Naive B cell (primary cell): ENCODE results near the gene SNAI3. TPM values are rescaled to one million over a fixed set of nuclear protein-coding genes. Genes with fewer than 3 reads are reported as not detected.

Source experiments
- ATAC-seq, 2 donors: fragments of 150-1000 bp; cut with Tn5 transposase; 2 replicates each; pipeline ENCODE4 v1.10.0; 2021; ENCODE audit warnings: low read depth in 2 of 2, mild to moderate bottlenecking in 2 of 2, moderate library complexity in 2 of 2
- DNase-seq: peaks from one replicate; pipeline ENCODE4 v3.0.0; 2022
- H3K27ac Mint-ChIP-seq, 6 donors: one replicate each; pipeline ENCODE4 v1.8.0; 2020 to 2022; ENCODE audit warnings: mild to moderate bottlenecking in 6 of 6, mixed read lengths in 6 of 6, moderate library complexity in 5 of 6, inconsistent platforms in 2 of 6
- H3K27me3 Mint-ChIP-seq, 3 donors: one replicate each; pipeline ENCODE4 v1.8.0; 2021 to 2022; ENCODE audit warnings: mixed read lengths in 3 of 3, mild to moderate bottlenecking in 1 of 3
- H3K36me3 Mint-ChIP-seq, 2 donors: one replicate each; pipeline ENCODE4 v1.8.0; 2020 to 2022; ENCODE audit warnings: mixed read lengths in 2 of 2, inconsistent platforms in 1 of 2, mild to moderate bottlenecking in 1 of 2
- H3K4me1 Mint-ChIP-seq, 3 donors: one replicate each; pipeline ENCODE4 v1.8.0; 2020 to 2022; ENCODE audit warnings: mixed read lengths in 3 of 3, inconsistent platforms in 1 of 3, mild to moderate bottlenecking in 1 of 3, moderate library complexity in 1 of 3
- H3K4me3 Mint-ChIP-seq, 8 donors: one replicate each; pipeline ENCODE4 v1.8.0; 2020 to 2022; ENCODE audit warnings: mild to moderate bottlenecking in 8 of 8, mixed read lengths in 8 of 8, moderate library complexity in 8 of 8, inconsistent platforms in 2 of 8
- H3K9me3 Mint-ChIP-seq, 7 donors: one replicate each; pipeline ENCODE4 v1.8.0; 2020 to 2022; ENCODE audit warnings: mixed read lengths in 7 of 7, mild to moderate bottlenecking in 5 of 7, inconsistent platforms in 2 of 7, moderate library complexity in 1 of 7
- polyA plus RNA-seq, 6 donors: library from polyadenylated mRNA; unstranded; fragments of 300-500 nt; fragmentation: Illumina TruSeq; gene quantifications; one replicate each; pipeline ENCODE4 v1.2.3, GENCODE V29; 2021; ENCODE audit warnings: low read depth in 6 of 6

Gene SNAI3
- polyA plus RNA-seq, 6 donors from 2014 or later, result 1.4 to 9.0 (median 5.9) TPM

GRCh38 chr16:88638323-88639230 is 47.7 kb downstream of the SNAI3 start, which contains the start of gene IL17C:
Gene IL17C (plus strand): TSS chr16:88638572. CDS start chr16:88638642, 70 bp downstream.
- no peaks in the 10 kb centered on the region for H3K27me3 Mint-ChIP-seq
- no peaks in the 10 kb centered on the region for H3K9me3 Mint-ChIP-seq
- peaks cover 48 to 70% (median 60%) of the 10 kb centered on the region in 3 donors for H3K4me1 Mint-ChIP-seq
- H3K4me3 Mint-ChIP-seq, result peak within 1 kb of the TSS; percentile 62 to 86 (median 77)
- DNase-seq (peak; percentile 54), ATAC-seq (peak; percentile 6 to 12)
- peak within 1 kb of the TSS; percentile 48 to 91 (median 65) for H3K27ac Mint-ChIP-seq
- no peaks in the 10 kb centered on the region for H3K36me3 Mint-ChIP-seq

- DNase-seq, result no peak
- no peaks in the 10 kb centered on the region for H3K27me3 Mint-ChIP-seq
- peak overlapping the region in 6 of 8 donors; percentile 60 to 87 (median 83) for H3K4me3 Mint-ChIP-seq
- peak overlapping the region in 4 of 6 donors; percentile 34 to 74 (median 68) for H3K27ac Mint-ChIP-seq
- no peaks in the 10 kb centered on the region for H3K9me3 Mint-ChIP-seq
- no peaks in the 10 kb centered on the region for H3K36me3 Mint-ChIP-seq
- peaks cover 43 to 73% (median 62%) of the 10 kb centered on the region in 3 donors for H3K4me1 Mint-ChIP-seq
- no peak for ATAC-seq
Observed at GRCh38 chr16:88636488-88637265, 49.6 kb downstream of the SNAI3 start.

GRCh38 chr16:88635671-88636319 is 50.5 kb downstream of the SNAI3 start:
- H3K27me3 Mint-ChIP-seq, result no peaks in the 10 kb centered on the region
- H3K4me1 Mint-ChIP-seq, result peaks cover 43 to 64% (median 53%) of the 10 kb centered on the region in 3 donors
- peak overlapping the region; percentile 21 to 88 (median 74) for H3K27ac Mint-ChIP-seq
- H3K36me3 Mint-ChIP-seq, result no peaks in the 10 kb centered on the region
- H3K4me3 Mint-ChIP-seq, result peak overlapping the region; percentile 73 to 88 (median 83)
- H3K9me3 Mint-ChIP-seq, result no peaks in the 10 kb centered on the region
- DNase-seq, result no peak
- no peak for ATAC-seq

GRCh38 chr16:88634994-88635670 is 51.2 kb downstream of the SNAI3 start:
- Mint-ChIP-seq H3K27me3 (no peaks in the 10 kb centered on the region), H3K4me1 (peaks cover 37 to 57% (median 47%) of the 10 kb centered on the region in 3 donors), H3K4me3 (peak overlapping the region; percentile 83 to 91 (median 86)), H3K27ac (peak overlapping the region in 5 of 6 donors; percentile 85 to 90 (median 85)), H3K9me3 (no peaks in the 10 kb centered on the region), H3K36me3 (no peaks in the 10 kb centered on the region)
- DNase-seq (no peak), ATAC-seq (no peak)

- peaks cover 32 to 54% (median 44%) of the 10 kb centered on the region in 3 donors for H3K4me1 Mint-ChIP-seq
- H3K27ac Mint-ChIP-seq, result peak overlapping the region; percentile 58 to 96 (median 86)
- no peaks in the 10 kb centered on the region for H3K9me3 Mint-ChIP-seq
- peak; percentile 58 for DNase-seq
- peak overlapping the region; percentile 83 to 91 (median 86) for H3K4me3 Mint-ChIP-seq
- H3K27me3 Mint-ChIP-seq, result no peaks in the 10 kb centered on the region
- peak; percentile 57 to 58 for ATAC-seq
- no peaks in the 10 kb centered on the region for H3K36me3 Mint-ChIP-seq
Observed at GRCh38 chr16:88634141-88634993, 51.9 kb downstream of the SNAI3 start.

GRCh38 chr16:88633684-88634140 is 52.6 kb downstream of the SNAI3 start:
- no peaks in the 10 kb centered on the region for H3K36me3 Mint-ChIP-seq
- peak; percentile 85 for DNase-seq
- peak overlapping the region; percentile 81 to 96 (median 86) for H3K27ac Mint-ChIP-seq
- ATAC-seq, result peak; percentile 48 to 52
- peaks cover 29 to 49% (median 42%) of the 10 kb centered on the region in 3 donors for H3K4me1 Mint-ChIP-seq
- H3K9me3 Mint-ChIP-seq, result no peaks in the 10 kb centered on the region
- no peaks in the 10 kb centered on the region for H3K27me3 Mint-ChIP-seq
- peak overlapping the region; percentile 83 to 91 (median 86) for H3K4me3 Mint-ChIP-seq

GRCh38 chr16:88632587-88632930 is 53.7 kb downstream of the SNAI3 start:
- H3K9me3 Mint-ChIP-seq, result no peaks in the 10 kb centered on the region
- peak overlapping the region in 5 of 8 donors; percentile 32 to 89 (median 57) for H3K4me3 Mint-ChIP-seq
- ATAC-seq (no peak), DNase-seq (no peak)
- H3K36me3 Mint-ChIP-seq, result no peaks in the 10 kb centered on the region
- peaks cover 19 to 42% (median 30%) of the 10 kb centered on the region in 3 donors for H3K4me1 Mint-ChIP-seq
- no peaks in the 10 kb centered on the region for H3K27me3 Mint-ChIP-seq
- peak overlapping the region in 4 of 6 donors; percentile 10 to 96 (median 80) for H3K27ac Mint-ChIP-seq

- peak overlapping the region in 4 of 6 donors; percentile 10 to 96 (median 80) for H3K27ac Mint-ChIP-seq
- no peaks in the 10 kb centered on the region for H3K36me3 Mint-ChIP-seq
- no peaks in the 10 kb centered on the region for H3K9me3 Mint-ChIP-seq
- DNase-seq (no peak), ATAC-seq (no peak)
- H3K4me1 Mint-ChIP-seq, result peaks cover 15 to 39% (median 25%) of the 10 kb centered on the region in 3 donors
- H3K27me3 Mint-ChIP-seq, result no peaks in the 10 kb centered on the region
- H3K4me3 Mint-ChIP-seq, result peak overlapping the region in 4 of 8 donors; percentile 32 to 89 (median 52)
Observed at GRCh38 chr16:88631920-88632586, 54.3 kb downstream of the SNAI3 start.

GRCh38 chr16:88631384-88631783 is 54.9 kb downstream of the SNAI3 start:
- ATAC-seq (no peak), DNase-seq (no peak)
- no peaks in the 10 kb centered on the region for H3K36me3 Mint-ChIP-seq
- no peaks in the 10 kb centered on the region for H3K27me3 Mint-ChIP-seq
- H3K4me3 Mint-ChIP-seq, result peak overlapping the region in 1 of 8 donors; percentile 47
- H3K4me1 Mint-ChIP-seq, result peaks cover 14 to 36% (median 24%) of the 10 kb centered on the region in 3 donors
- peak overlapping the region in 4 of 6 donors; percentile 43 to 83 (median 54) for H3K27ac Mint-ChIP-seq
- no peaks in the 10 kb centered on the region for H3K9me3 Mint-ChIP-seq

GRCh38 chr16:88630941-88631340 is 55.4 kb downstream of the SNAI3 start:
- DNase-seq, result no peak
- Mint-ChIP-seq H3K36me3 (no peaks in the 10 kb centered on the region), H3K27me3 (no peaks in the 10 kb centered on the region), H3K9me3 (no peaks in the 10 kb centered on the region), H3K4me1 (peaks cover 12 to 31% (median 21%) of the 10 kb centered on the region in 3 donors), H3K4me3 (peak overlapping the region in 1 of 8 donors; percentile 47), H3K27ac (peak overlapping the region in 1 of 6 donors; percentile 54)
- no peak for ATAC-seq

- peaks cover 9 to 26% (median 18%) of the 10 kb centered on the region in 3 donors for H3K4me1 Mint-ChIP-seq
- ATAC-seq, result no peak
- H3K27me3 Mint-ChIP-seq, result no peaks in the 10 kb centered on the region
- H3K9me3 Mint-ChIP-seq, result no peaks in the 10 kb centered on the region
- H3K27ac Mint-ChIP-seq, result no peak overlapping the region
- H3K36me3 Mint-ChIP-seq, result no peaks in the 10 kb centered on the region
- peak overlapping the region in 1 of 8 donors; percentile 2 for H3K4me3 Mint-ChIP-seq
- no peak for DNase-seq
Observed at GRCh38 chr16:88630433-88630832, 55.9 kb downstream of the SNAI3 start.
